Esophagus squamous epithelium (tissue), 5 donors: ENCODE measurements around the gene GABRA5. TPM values are rescaled to one million over a fixed set of nuclear protein-coding genes. Genes with fewer than 3 reads are reported as not detected.

Experiments used
- DNase-seq: peaks from one replicate; lab custom pipeline; 2025; lab: John Stamatoyannopoulos, UW
- H3K27ac ChIP-seq, 4 donors: fragments of 200-600 bp; sonication (generic); one replicate each; pipeline ENCODE4 v1.5.1; 2016 to 2019; ENCODE audit warnings: mild to moderate bottlenecking in 1 of 4
- H3K27me3 ChIP-seq, 4 donors: fragments of 200-600 bp; sonication (generic); 1 replicate in 3 of 4; 2 replicates in 1 of 4; pipeline versions ENCODE4 v1.5.1 to v1.6.0; 2017 to 2021; ENCODE audit warnings: antibody characterized with exemption in 1 of 4
- H3K36me3 ChIP-seq, 3 donors: fragments of 200-600 bp; sonication (generic); one replicate each; pipeline ENCODE4 v1.5.1; 2016 to 2019
- H3K4me1 ChIP-seq, 3 donors: fragments of 200-600 bp; sonication (generic); one replicate each; pipeline ENCODE4 v1.5.1; 2017 to 2019
- H3K4me3 ChIP-seq, 4 donors: fragments of 200-600 bp; sonication (generic); 1 replicate in 3 of 4; 2 replicates in 1 of 4; pipeline ENCODE4 v1.5.1; 2016 to 2019; ENCODE audit warnings: mild to moderate bottlenecking in 2 of 4, moderate library complexity in 1 of 4
- H3K9me3 ChIP-seq, 3 donors: fragments of 200-600 bp; sonication (generic); one replicate each; pipeline ENCODE4 v1.5.1; 2016 to 2019
- CTCF ChIP-seq, 6 experiments: fragments of 450-650 bp in 4 of 6; fragments of 200-600 bp in 2 of 6; sonication (generic) in 2 of 6; IDR thresholded peaks; one replicate each; pipeline ENCODE4 v1.5.1; 2016 to 2019; ENCODE audit warnings: antibody characterized with exemption in 6 of 6, mild to moderate bottlenecking in 4 of 6, moderate library complexity in 4 of 6
- POLR2A ChIP-seq, 4 donors: fragments of 450-650 bp; IDR thresholded peaks; one replicate each; pipeline ENCODE4 v1.6.1; 2017; ENCODE audit warnings: antibody characterized with exemption in 4 of 4, mild to moderate bottlenecking in 4 of 4, moderate library complexity in 3 of 4
- WGBS, 2 donors: methylation state at CpG; one replicate each; pipeline ENCODE4 v1.1.5; 2018; 5-methylcytosine and 5-hydroxymethylcytosine counted together
- intact Hi-C: fragments of 100-400 bp; cut with DNase I; formaldehyde crosslinking; loops from one replicate; pipeline ENCODE4 v1.15.0; 2022
- total RNA-seq, 4 donors: library from RNA; depleted of rRNA; stranded (reverse); fragments of >200 nt; gene quantifications; one replicate each; pipeline ENCODE4 v1.1.0, GENCODE V29; 2016
- donor health status: DM: yes; HTN: yes; CAD: no.

The GABRA5 gene
- total RNA-seq, 4 donors from 2014 or later, result 0.57 TPM; not detected in 2

DNA sequence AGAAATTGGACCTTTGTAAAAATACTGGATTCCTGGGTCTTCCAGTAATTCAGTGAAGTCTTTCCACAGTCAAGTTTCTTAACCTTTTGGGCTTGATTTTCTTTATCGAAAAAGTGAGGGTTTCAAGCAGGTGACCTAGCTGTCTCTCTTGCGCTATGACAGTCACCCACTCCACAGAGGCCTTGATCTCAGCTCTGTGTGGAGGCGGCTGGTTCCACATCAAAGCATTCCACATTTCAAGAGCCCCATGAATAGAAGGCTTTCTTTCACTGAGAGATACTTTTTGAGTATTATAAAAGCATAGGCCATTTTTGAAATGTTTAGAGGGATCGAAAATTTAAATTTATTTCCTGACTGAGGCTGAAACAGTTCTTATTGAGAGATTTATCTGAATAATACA lies 43.9 kb downstream of the GABRA5 start:
- H3K4me3 ChIP-seq, result no peak overlapping the region
- H3K4me1 ChIP-seq, result no peaks in the 10 kb centered on the region
- H3K27me3 ChIP-seq, result no peaks in the 10 kb centered on the region
- H3K27ac ChIP-seq, result no peak overlapping the region
- H3K9me3 ChIP-seq, result no peaks in the 10 kb centered on the region
- H3K36me3 ChIP-seq, result no peaks in the 10 kb centered on the region
- no peak for DNase-seq
- TF ChIP-seq CTCF (IDR thresholded peaks at IDR 0.05) (no peak), POLR2A (IDR thresholded peaks at IDR 0.05) (no peak)
- 74 to 75% methylated on average over 4 of the region's 4 CpGs for WGBS, 2 donors
- intact Hi-C loops, result no loop called here

GRCh38 chr15:26921433-26921832 lies 54.6 kb downstream of the GABRA5 start:
- Histone ChIP-seq H3K27me3 (no peaks in the 10 kb centered on the region), H3K4me1 (no peaks in the 10 kb centered on the region), H3K9me3 (peaks cover 0 to 2% (median 0%) of the 10 kb centered on the region in 3 donors), H3K36me3 (no peaks in the 10 kb centered on the region), H3K4me3 (no peak overlapping the region), H3K27ac (no peak overlapping the region)
- 54 to 68% methylated on average over 1 of the region's 1 CpG for WGBS, 2 donors
- intact Hi-C loops, result no loop called here
- no peak for DNase-seq
- no peak for TF ChIP-seq POLR2A (IDR thresholded peaks at IDR 0.05)
- TF ChIP-seq CTCF (IDR thresholded peaks at IDR 0.05), result no peak

DNA sequence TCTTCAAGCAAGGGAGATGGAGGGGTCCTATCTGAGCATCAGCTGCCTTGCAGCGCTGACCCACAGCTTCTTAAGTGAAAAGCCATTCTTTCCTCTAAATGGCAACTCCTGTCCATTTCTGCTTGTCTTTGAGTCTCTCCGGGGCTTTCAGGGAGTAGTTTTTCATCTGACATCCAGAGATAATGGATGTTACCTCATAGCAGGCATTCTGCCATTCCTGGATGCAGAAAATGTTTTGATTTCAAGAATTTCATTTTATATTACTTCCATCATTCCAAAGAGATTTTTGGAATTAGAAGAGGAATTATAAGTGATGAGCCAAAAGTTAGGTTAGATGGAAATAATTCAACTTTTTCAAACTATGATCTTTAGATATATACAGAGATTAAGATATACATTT lies 59.2 kb downstream of the GABRA5 start:
- H3K4me1 ChIP-seq, result no peaks in the 10 kb centered on the region
- 68 to 78% methylated on average over 2 of the region's 2 CpGs for WGBS, 2 donors
- no peaks in the 10 kb centered on the region for H3K9me3 ChIP-seq
- H3K27ac ChIP-seq, result no peak overlapping the region
- TF ChIP-seq CTCF (IDR thresholded peaks at IDR 0.05) (no peak), POLR2A (IDR thresholded peaks at IDR 0.05) (no peak)
- no peaks in the 10 kb centered on the region for H3K27me3 ChIP-seq
- no peak overlapping the region for H3K4me3 ChIP-seq
- DNase-seq, result no peak
- no peaks in the 10 kb centered on the region for H3K36me3 ChIP-seq
- intact Hi-C loops, result no loop called here

GRCh38 chr15:26928051-26928450 lies 61.2 kb downstream of the GABRA5 start:
- H3K9me3 ChIP-seq, result no peaks in the 10 kb centered on the region
- H3K4me1 ChIP-seq, result no peaks in the 10 kb centered on the region
- DNase-seq, result no peak
- 57 to 67% methylated on average over 8 of the region's 8 CpGs for WGBS, 2 donors
- H3K36me3 ChIP-seq, result no peaks in the 10 kb centered on the region
- no peaks in the 10 kb centered on the region for H3K27me3 ChIP-seq
- H3K27ac ChIP-seq, result no peak overlapping the region
- intact Hi-C loops, result no loop called here
- no peak overlapping the region for H3K4me3 ChIP-seq
- TF ChIP-seq POLR2A (IDR thresholded peaks at IDR 0.05) (no peak), CTCF (IDR thresholded peaks at IDR 0.05) (no peak)

DNA sequence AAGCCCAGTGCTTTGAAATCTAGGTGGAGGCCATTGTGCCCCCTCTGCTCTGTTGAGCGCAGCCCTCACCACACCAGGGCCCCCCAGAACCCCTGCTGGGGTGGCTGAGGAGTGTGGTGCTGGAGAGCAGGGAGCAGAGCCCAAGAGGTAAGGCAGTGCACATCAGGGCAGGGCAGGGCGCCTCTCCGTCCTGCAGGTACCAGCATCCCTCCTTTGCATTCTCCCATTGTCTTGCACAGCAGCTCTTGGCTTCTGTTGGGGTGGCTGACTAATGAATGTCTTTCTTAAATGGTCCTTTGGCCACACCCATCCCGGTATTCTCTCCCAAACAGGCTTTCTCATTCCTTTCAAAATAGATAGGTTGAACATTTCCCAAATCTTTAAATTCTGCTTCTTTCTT lies 62.7 kb downstream of the GABRA5 start:
- 29 to 60% methylated on average over 3 of the region's 4 CpGs for WGBS, 2 donors
- TF ChIP-seq CTCF (IDR thresholded peaks at IDR 0.05) (no peak), POLR2A (IDR thresholded peaks at IDR 0.05) (no peak)
- intact Hi-C loops, result no loop called here
- DNase-seq, result no peak
- Histone ChIP-seq H3K9me3 (no peaks in the 10 kb centered on the region), H3K36me3 (no peaks in the 10 kb centered on the region), H3K27ac (no peak overlapping the region), H3K4me1 (no peaks in the 10 kb centered on the region), H3K27me3 (no peaks in the 10 kb centered on the region), H3K4me3 (no peak overlapping the region)
